HEK293T (cell line): ENCODE data around the gene RPGR.

Experiments used
- CTCF ChIA-PET: fragments of 350-600 bp; formaldehyde crosslinking; extraction: SDS; loops from one replicate; lab custom pipeline; 2021; ENCODE audit warnings: antibody characterized with exemption, inconsistent platforms; lab: Yijun Ruan, JAX
- POLR2A ChIA-PET: fragments of 350-600 bp; formaldehyde crosslinking; extraction: SDS; loops from one replicate; lab custom pipeline; 2020; ENCODE audit warnings: antibody characterized with exemption, inconsistent platforms; lab: Yijun Ruan, JAX
- DNase-seq: peaks from one replicate; pipeline ENCODE4 v3.0.0; 2012; ENCODE audit warnings: mixed read lengths; ENCODE audit errors: extremely low spot score
- ARNT ChIP-seq: fragments of 450-650 bp; IDR thresholded peaks from 2 replicates; pipeline ENCODE4 v1.6.1; 2017; ENCODE audit warnings: mild to moderate bottlenecking
- BHLHE40 ChIP-seq: fragments of 450-650 bp; IDR thresholded peaks from 2 replicates; pipeline ENCODE4 v1.6.1; 2016; ENCODE audit warnings: mild to moderate bottlenecking, moderate library complexity, borderline replicate concordance
- CTBP1 ChIP-seq: fragments of 450-650 bp; IDR thresholded peaks from 2 replicates; pipeline ENCODE4 v1.6.1; 2016; ENCODE audit warnings: borderline replicate concordance
- ELF4 ChIP-seq: fragments of 450-650 bp; IDR thresholded peaks from 2 replicates; pipeline ENCODE4 v1.6.1; 2017; ENCODE audit warnings: antibody characterized with exemption
- FOXA1 ChIP-seq: fragments of 450-650 bp; IDR thresholded peaks from 2 replicates; pipeline ENCODE4 v1.6.1; 2016; ENCODE audit warnings: mild to moderate bottlenecking
- FOXK2 ChIP-seq: fragments of 450-650 bp; IDR thresholded peaks from 2 replicates; pipeline ENCODE4 v1.6.1; 2016; ENCODE audit warnings: mild to moderate bottlenecking
- FOXM1 ChIP-seq: fragments of 450-650 bp; IDR thresholded peaks from 2 replicates; pipeline ENCODE4 v1.6.1; 2017; ENCODE audit warnings: mild to moderate bottlenecking, borderline replicate concordance
- HDGF ChIP-seq: fragments of 450-650 bp; IDR thresholded peaks from 2 replicates; pipeline ENCODE4 v1.6.1; 2017; ENCODE audit warnings: antibody characterized with exemption, borderline replicate concordance
- L3MBTL2 ChIP-seq: fragments of 450-650 bp; conservative IDR thresholded peaks from 2 replicates; pipeline ENCODE4 v1.6.1; 2016; ENCODE audit warnings: mild to moderate bottlenecking
- LEF1 ChIP-seq: fragments of 450-650 bp; IDR thresholded peaks from 2 replicates; pipeline ENCODE4 v1.6.1; 2017; ENCODE audit warnings: mild to moderate bottlenecking, borderline replicate concordance
- NFRKB ChIP-seq: fragments of 450-650 bp; IDR thresholded peaks from 2 replicates; pipeline ENCODE4 v1.6.1; 2016; ENCODE audit warnings: mild to moderate bottlenecking, moderate library complexity
- PKNOX1 ChIP-seq: fragments of 450-650 bp; IDR thresholded peaks from 2 replicates; pipeline ENCODE4 v1.6.1; 2016
- SP1 ChIP-seq: fragments of 450-650 bp; IDR thresholded peaks from 2 replicates; pipeline ENCODE4 v1.6.1; 2017
- SUZ12 ChIP-seq: fragments of 450-650 bp; IDR thresholded peaks from 2 replicates; pipeline ENCODE4 v1.6.1; 2016; ENCODE audit warnings: mild to moderate bottlenecking
- TARDBP ChIP-seq: fragments of 450-650 bp; IDR thresholded peaks from 2 replicates; pipeline ENCODE4 v1.6.1; 2016
- ZNF384 ChIP-seq: fragments of 450-650 bp; IDR thresholded peaks from 2 replicates; pipeline ENCODE4 v1.6.1; 2016

The RPGR gene

GRCh38 chrX:38347136-38347535 is 19.8 kb upstream of the RPGR start:
- DNase-seq = no peak
- ChIA-PET CTCF (no interaction called here), POLR2A (no interaction called here)
- TF ChIP-seq FOXK2 (no peak), ARNT (no peak), PKNOX1 (no peak), ELF4 (no peak), NFRKB (no peak), FOXM1 (no peak), ZNF384 (no peak), LEF1 (no peak), L3MBTL2 (no peak), CTBP1 (no peak), BHLHE40 (no peak), TARDBP (no peak), FOXA1 (no peak), HDGF (no peak), SP1 (no peak), SUZ12 (no peak)

- CTCF ChIA-PET = no interaction called here
- TF ChIP-seq CTBP1 = no peak
- TF ChIP-seq FOXA1 = no peak
- TF ChIP-seq SP1 = no peak
- TF ChIP-seq ZNF384 = no peak
- TF ChIP-seq FOXK2 = no peak
- no peak for TF ChIP-seq ARNT
- no peak for TF ChIP-seq BHLHE40
- no peak for TF ChIP-seq FOXM1
- no peak for TF ChIP-seq L3MBTL2
- no peak for DNase-seq
- POLR2A ChIA-PET = no interaction called here
These were observed 18.8 kb upstream of the RPGR start for GRCh38 chrX:38346150-38346549.

- CTCF ChIA-PET = interaction anchor here (0.8 kb wide), 1 partner anchor 10 kb away, joined by 4 read pairs; no protein-coding TSS in a partner anchor
These were observed 15.8 kb upstream of the RPGR start for GRCh38 chrX:38342853-38343778.

GRCh38 chrX:38341442-38341841 is 14.1 kb upstream of the RPGR start:
- TF ChIP-seq ZNF384 = no peak
- TF ChIP-seq FOXA1 = no peak
- no peak for TF ChIP-seq ARNT
- peak; percentile 60 for TF ChIP-seq PKNOX1
- TF ChIP-seq HDGF = no peak
- no peak for TF ChIP-seq SP1
- peak; percentile 35; the same call in 1 of the 2 replicates for TF ChIP-seq CTBP1
- TF ChIP-seq FOXK2 = no peak
- no peak for TF ChIP-seq ELF4
- CTCF ChIA-PET = no interaction called here
- POLR2A ChIA-PET = no interaction called here
- DNase-seq = peak; percentile 14

More at GRCh38 chrX:38342853-38343778, 15.8 kb upstream of the RPGR start:
- DNase-seq = no peak
- no peak for TF ChIP-seq LEF1
- no peak for TF ChIP-seq FOXK2
- no peak for TF ChIP-seq HDGF
- no peak for TF ChIP-seq ZNF384
- TF ChIP-seq FOXM1 = no peak
- TF ChIP-seq SUZ12 = no peak
- no peak for TF ChIP-seq BHLHE40
- TF ChIP-seq FOXA1 = no peak
- no peak for TF ChIP-seq CTBP1
- no peak for TF ChIP-seq NFRKB
- no peak for TF ChIP-seq PKNOX1
- TF ChIP-seq TARDBP = no peak
- no peak for TF ChIP-seq L3MBTL2
- no peak for TF ChIP-seq SP1
- TF ChIP-seq ARNT = no peak
- TF ChIP-seq ELF4 = no peak
- POLR2A ChIA-PET = interaction anchor here (0.5 kb wide), 1 partner anchor 12 kb away, joined by 3 read pairs; no protein-coding TSS in a partner anchor

GRCh38 chrX:38336538-38337240 is 9.4 kb upstream of the RPGR start:
- CTCF ChIA-PET = interaction anchor here (0.6 kb wide), 1 partner anchor 33 kb away, joined by 3 read pairs; no protein-coding TSS in a partner anchor
- no peak for DNase-seq
- POLR2A ChIA-PET = interaction anchor here (1.3 kb wide), 1 partner anchor 10 kb away, joined by 3 read pairs; the partner anchor contains the start of gene RPGR
- TF ChIP-seq FOXA1 (no peak), FOXM1 (no peak), SUZ12 (no peak), ELF4 (no peak), FOXK2 (no peak), HDGF (no peak), SP1 (no peak), PKNOX1 (no peak), LEF1 (no peak), NFRKB (no peak)
